Smooth muscle cell of the pulmonary artery (primary cell): ENCODE results near the gene SNX3. TPM values are rescaled to one million over a fixed set of nuclear protein-coding genes. Genes with fewer than 3 reads are reported as not detected.

Source experiments
- total RNA-seq: library from RNA; depleted of rRNA; stranded (reverse); fragments of >200 nt; gene quantifications from 2 replicates; pipeline ENCODE4 v1.2.3, GENCODE V29; 2014

Gene SNX3
- total RNA-seq = 155 and 207 TPM in 2 replicates

DNA sequence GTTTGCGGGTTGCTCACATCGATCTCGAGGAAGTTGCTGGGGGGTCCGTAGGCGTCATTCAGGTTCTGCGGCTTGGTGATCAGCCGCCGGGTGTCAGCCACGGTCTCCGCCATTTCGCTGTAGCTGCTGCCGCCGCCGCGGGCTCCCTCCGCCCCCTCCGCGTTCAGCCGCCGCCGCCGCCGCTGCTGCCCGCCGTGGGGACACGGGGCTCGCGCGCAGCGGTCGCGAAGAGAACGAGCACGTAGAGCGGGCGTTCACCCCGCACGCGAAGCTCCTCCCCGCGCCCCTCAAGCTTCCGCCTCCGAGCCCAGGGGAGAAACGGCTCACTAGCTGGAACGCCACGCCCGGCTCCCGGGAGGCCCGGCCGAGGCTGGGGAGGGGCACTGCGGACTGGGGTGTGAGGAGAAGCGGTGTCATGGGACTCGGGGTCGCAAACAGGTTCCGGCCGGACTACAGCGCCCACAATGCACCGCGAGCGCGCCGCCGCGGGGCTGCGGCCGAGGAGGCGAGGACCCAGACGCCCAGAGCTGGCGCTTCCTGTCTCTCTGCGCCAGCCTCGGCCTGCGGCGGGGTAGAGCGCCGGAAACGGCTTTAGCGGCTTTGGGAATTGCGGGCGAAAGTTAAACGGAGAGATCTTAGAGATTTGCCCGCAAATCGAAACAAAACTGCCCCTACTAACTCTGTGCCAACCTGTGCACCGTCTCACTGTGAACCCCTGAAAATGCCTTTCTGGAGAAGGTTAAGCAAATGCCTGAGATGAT is at the start of gene SNX3:
Gene SNX3 (minus strand): TSS at position 232 of the 761 bp plus-strand sequence. CDS start 119 bp downstream, at position 113.

GRCh38 chr6:108294727-108295625 is 34.1 kb upstream of the SNX3 start, which contains the start of gene AFG1L:
TSS of gene AFG1L (plus strand) at chr6:108295054. CDS start at chr6:108295080, 26 bp downstream.

GRCh38 chr6:108165714-108166663 is 94.9 kb downstream of the SNX3 start, which contains the start of gene NR2E1:
TSS of gene NR2E1 (plus strand) at chr6:108166022. CDS start at chr6:108166766, 744 bp downstream.

Other genes with a start within 250 kb of the SNX3 start
- gene OSTM1, start 186.3 kb downstream of the SNX3 start, total RNA-seq = 63.6 and 109 TPM in 2 replicates
- gene NR2E1, start 95.0 kb downstream of the SNX3 start, total RNA-seq = not detected in 2 replicates
- 3.9 and 4.6 TPM in 2 replicates for gene AFG1L, start 34.0 kb upstream of the SNX3 start, total RNA-seq